Sigmoid colon (tissue), 7 donors: ENCODE results near the gene TMEM63A. TPM values are rescaled to one million over a fixed set of nuclear protein-coding genes. Genes with fewer than 3 reads are reported as not detected.

Source experiments
- DNase-seq: peaks from one replicate; pipeline ENCODE4 v3.0.0-alpha.2; 2019
- H3K27ac ChIP-seq, 4 donors: fragments of 200-600 bp; sonication (generic); one replicate each; pipeline ENCODE4 v1.5.1; 2016 to 2019; ENCODE audit warnings: mild to moderate bottlenecking in 1 of 4
- H3K27me3 ChIP-seq, 3 donors: fragments of 200-600 bp; sonication (generic); one replicate each; pipeline ENCODE4 v1.5.1; 2019; ENCODE audit warnings: mild to moderate bottlenecking in 1 of 3
- H3K36me3 ChIP-seq, 4 donors: fragments of 200-600 bp; sonication (generic); one replicate each; pipeline ENCODE4 v1.5.1; 2016 to 2019
- H3K4me1 ChIP-seq, 4 donors: fragments of 200-600 bp; sonication (generic); one replicate each; pipeline ENCODE4 v1.5.1; 2017 to 2019
- H3K4me3 ChIP-seq, 4 donors: fragments of 200-600 bp; sonication (generic); one replicate each; pipeline ENCODE4 v1.5.1; 2017 to 2019; ENCODE audit warnings: mild to moderate bottlenecking in 2 of 4, moderate library complexity in 1 of 4
- H3K9me3 ChIP-seq, 4 donors: fragments of 200-600 bp in 3 of 4; sonication (generic) in 3 of 4; one replicate each; pipeline versions ENCODE4 v1.5.1 to v1.6.1; 2013 to 2019
- CTCF ChIP-seq, 4 experiments: fragments of 450-650 bp in 3 of 4; fragments of 200-600 bp in 1 of 4; IDR thresholded peaks; one replicate each; pipeline ENCODE4 v1.5.1; 2016 to 2019; ENCODE audit warnings: antibody characterized with exemption in 4 of 4, mild to moderate bottlenecking in 3 of 4, moderate library complexity in 2 of 4
- EP300 ChIP-seq, 4 donors: sonication (generic); formaldehyde crosslinking; IDR thresholded peaks; one replicate each; pipeline ENCODE4 v1.6.1; 2017; ENCODE audit warnings: antibody characterized with exemption in 4 of 4
- POLR2A ChIP-seq, 2 donors: fragments of 450-650 bp; IDR thresholded peaks; one replicate each; pipeline ENCODE4 v1.6.1; 2016; ENCODE audit warnings: antibody characterized with exemption in 2 of 2, mild to moderate bottlenecking in 2 of 2, moderate library complexity in 2 of 2
- POLR2AphosphoS5 ChIP-seq, 4 donors: sonication (generic); formaldehyde crosslinking; IDR thresholded peaks; one replicate each; pipeline ENCODE4 v1.6.1; 2017; ENCODE audit warnings: antibody characterized with exemption in 4 of 4
- WGBS, 2 donors: extraction: QIAGEN DNeasy Blood & Tissue Kit; methylation state at CpG; one replicate each; pipeline ENCODE4 v1.1.7; 2013; 5-methylcytosine and 5-hydroxymethylcytosine counted together
- intact Hi-C: fragments of 100-400 bp; cut with DNase I; formaldehyde crosslinking; loops from one replicate; pipeline ENCODE4 v1.15.1; 2023
- polyA plus RNA-seq, 3 donors: library from polyadenylated mRNA; stranded (reverse); fragments of 200-250 nt; gene quantifications; one replicate each; pipeline ENCODE4 v1.2.3, GENCODE V29; 2013
- total RNA-seq, 4 donors: library from RNA; depleted of rRNA; stranded (reverse); fragments of >200 nt; gene quantifications; one replicate each; pipeline ENCODE4 v1.1.0, GENCODE V29; 2016
- donor health status: healthy with polysubstance abuse.
- donor health status: Bipolar disorder and iron deficiency.
- donor health status: healthy.

The TMEM63A gene
- total and polyA plus RNA-seq, 7 donors: 3.0 to 103 (median 35.9) TPM

GRCh38 chr1:225911191-225912130 lies 29.3 kb upstream of the TMEM63A start:
- TF ChIP-seq POLR2AphosphoS5 (IDR thresholded peaks at IDR 0.05): no peak
- TF ChIP-seq CTCF (IDR thresholded peaks at IDR 0.05): peak; percentile 73 to 96 (median 82)
- peaks cover 0 to 12% (median 0%) of the 10 kb centered on the region in 4 donors for H3K36me3 ChIP-seq
- WGBS, 2 donors: 33 to 43% methylated on average over 53 of the region's 53 CpGs
- intact Hi-C loops: loop anchor here (1.0 to 2.0 kb wide), 2 partner anchors 29 to 436 kb away; partner anchors contain the start of gene TMEM63A
- no peaks in the 10 kb centered on the region for H3K27me3 ChIP-seq
- no peaks in the 10 kb centered on the region for H3K9me3 ChIP-seq
- peaks cover 0 to 11% (median 9%) of the 10 kb centered on the region in 4 donors for H3K4me1 ChIP-seq
- H3K4me3 ChIP-seq: peak overlapping the region in 1 of 4 donors; percentile 8
- H3K27ac ChIP-seq: peak overlapping the region in 2 of 4 donors; percentile 25 to 38
- peak; percentile 79 for DNase-seq

GRCh38 chr1:225909477-225909876 lies 27.3 kb upstream of the TMEM63A start:
- 95 to 96% methylated on average over 1 of the region's 1 CpG for WGBS, 2 donors
- Histone ChIP-seq H3K9me3 (no peaks in the 10 kb centered on the region), H3K36me3 (peaks cover 0 to 4% (median 0%) of the 10 kb centered on the region in 4 donors), H3K27ac (no peak overlapping the region), H3K27me3 (no peaks in the 10 kb centered on the region), H3K4me1 (peaks cover 0 to 11% (median 9%) of the 10 kb centered on the region in 4 donors), H3K4me3 (no peak overlapping the region)
- TF ChIP-seq POLR2A (IDR thresholded peaks at IDR 0.05) (no peak), EP300 (IDR thresholded peaks at IDR 0.05) (no peak), POLR2AphosphoS5 (IDR thresholded peaks at IDR 0.05) (no peak), CTCF (IDR thresholded peaks at IDR 0.05) (no peak)
- DNase-seq: no peak
- intact Hi-C loops: no loop called here

- WGBS, 2 donors: 16 to 67% methylated on average over 2 of the region's 2 CpGs
- Histone ChIP-seq H3K4me1 (peaks cover 0 to 11% (median 9%) of the 10 kb centered on the region in 4 donors), H3K9me3 (no peaks in the 10 kb centered on the region), H3K27ac (no peak overlapping the region), H3K4me3 (no peak overlapping the region), H3K27me3 (no peaks in the 10 kb centered on the region), H3K36me3 (no peaks in the 10 kb centered on the region)
- no peak for TF ChIP-seq EP300 (IDR thresholded peaks at IDR 0.05)
- no peak for TF ChIP-seq POLR2A (IDR thresholded peaks at IDR 0.05)
- no peak for TF ChIP-seq POLR2AphosphoS5 (IDR thresholded peaks at IDR 0.05)
- TF ChIP-seq CTCF (IDR thresholded peaks at IDR 0.05): no peak
- DNase-seq: no peak
- intact Hi-C loops: no loop called here
Observed at GRCh38 chr1:225908773-225909172, 26.6 kb upstream of the TMEM63A start.

GRCh38 chr1:225908013-225908640 lies 25.9 kb upstream of the TMEM63A start:
- intact Hi-C loops: no loop called here
- TF ChIP-seq POLR2AphosphoS5 (IDR thresholded peaks at IDR 0.05) (no peak), POLR2A (IDR thresholded peaks at IDR 0.05) (no peak), EP300 (IDR thresholded peaks at IDR 0.05) (no peak), CTCF (IDR thresholded peaks at IDR 0.05) (no peak)
- 44 to 78% methylated on average over 5 of the region's 5 CpGs for WGBS, 2 donors
- Histone ChIP-seq H3K4me3 (no peak overlapping the region), H3K4me1 (peaks cover 0 to 11% (median 9%) of the 10 kb centered on the region in 4 donors), H3K27me3 (no peaks in the 10 kb centered on the region), H3K36me3 (no peaks in the 10 kb centered on the region), H3K27ac (no peak overlapping the region), H3K9me3 (no peaks in the 10 kb centered on the region)
- no peak for DNase-seq
